Measurements from ENCODE around the gene FAM120AOS. TPM values are rescaled to one million over a fixed set of nuclear protein-coding genes. Genes with fewer than 3 reads are reported as not detected.

Gene FAM120AOS
- total and polyA plus RNA-seq, 2 experiments from 2014 or later: 56.0 to 62.4 TPM

DNA sequence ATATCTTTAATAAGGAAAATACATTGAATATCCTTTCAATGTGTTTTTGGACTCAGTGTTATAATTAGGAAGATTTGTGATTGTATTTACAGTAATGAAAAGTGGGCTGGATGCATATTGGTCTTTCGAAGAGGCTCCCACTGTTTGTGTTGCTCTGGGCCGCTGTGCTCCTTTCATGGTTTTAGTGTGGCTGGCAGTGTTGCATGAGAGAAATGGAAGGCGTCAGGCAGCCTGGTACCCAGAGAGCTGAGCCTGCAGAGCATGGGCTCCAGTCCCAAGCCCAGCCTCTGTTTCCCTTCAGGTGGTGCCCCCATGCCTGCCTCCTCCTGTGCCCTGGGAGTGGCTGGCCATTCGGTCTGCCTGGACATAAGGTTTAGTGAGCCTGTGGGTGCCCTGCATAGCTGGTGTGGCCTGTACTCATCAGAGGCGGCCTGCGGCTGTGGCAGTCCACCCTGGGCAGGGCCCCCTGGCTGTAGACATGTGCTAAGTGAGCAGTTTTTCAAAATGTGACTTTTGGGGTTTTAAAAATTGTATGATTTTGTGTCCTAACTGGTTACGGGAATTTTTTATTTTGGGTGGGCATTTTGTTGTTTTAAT lies 27.4 kb upstream of the FAM120AOS start:
- TF ChIP-seq EZH2 (IDR thresholded peaks at IDR 0.05; ENCODE audit: borderline replicate concordance) (no peak), EZH2phosphoT487 (IDR thresholded peaks at IDR 0.05; ENCODE audit: low read depth, severe bottlenecking, unreplicated experiment) (no peak)
- TF ChIP-seq, protein P1, sequence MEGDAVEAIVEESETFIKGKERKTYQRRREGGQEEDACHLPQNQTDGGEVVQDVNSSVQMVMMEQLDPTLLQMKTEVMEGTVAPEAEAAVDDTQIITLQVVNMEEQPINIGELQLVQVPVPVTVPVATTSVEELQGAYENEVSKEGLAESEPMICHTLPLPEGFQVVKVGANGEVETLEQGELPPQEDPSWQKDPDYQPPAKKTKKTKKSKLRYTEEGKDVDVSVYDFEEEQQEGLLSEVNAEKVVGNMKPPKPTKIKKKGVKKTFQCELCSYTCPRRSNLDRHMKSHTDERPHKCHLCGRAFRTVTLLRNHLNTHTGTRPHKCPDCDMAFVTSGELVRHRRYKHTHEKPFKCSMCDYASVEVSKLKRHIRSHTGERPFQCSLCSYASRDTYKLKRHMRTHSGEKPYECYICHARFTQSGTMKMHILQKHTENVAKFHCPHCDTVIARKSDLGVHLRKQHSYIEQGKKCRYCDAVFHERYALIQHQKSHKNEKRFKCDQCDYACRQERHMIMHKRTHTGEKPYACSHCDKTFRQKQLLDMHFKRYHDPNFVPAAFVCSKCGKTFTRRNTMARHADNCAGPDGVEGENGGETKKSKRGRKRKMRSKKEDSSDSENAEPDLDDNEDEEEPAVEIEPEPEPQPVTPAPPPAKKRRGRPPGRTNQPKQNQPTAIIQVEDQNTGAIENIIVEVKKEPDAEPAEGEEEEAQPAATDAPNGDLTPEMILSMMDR (IDR thresholded peaks at IDR 0.05; ENCODE audit: poor library complexity): no peak
- H4K20me1 ChIP-seq (ENCODE audit: insufficient read depth, poor library complexity, severe bottlenecking): peaks cover 17% of the 10 kb centered on the region
- WGBS (ENCODE audit: low lambda C conversion rate, missing lambda C conversion rate): 97% methylated on average over 7 of the region's 7 CpGs
- peaks cover 74% of the 10 kb centered on the region for H3K79me2 ChIP-seq
- H3K4me2 ChIP-seq: no peak overlapping the region
- no peaks in the 10 kb centered on the region for H3K27me3 ChIP-seq
- no peaks in the 10 kb centered on the region for H3K36me3 ChIP-seq (replicated peaks; ENCODE audit: insufficient read depth, low read depth)
- DNase-seq (ENCODE audit: low spot score): no peak
- H3K9me2 ChIP-seq (replicated peaks; ENCODE audit: insufficient read depth): no peaks in the 10 kb centered on the region
- no peaks in the 10 kb centered on the region for H3K4me1 ChIP-seq (ENCODE audit: insufficient read depth)
- H3K27ac ChIP-seq: no peak overlapping the region
- no peaks in the 10 kb centered on the region for H3K9me3 ChIP-seq (ENCODE audit: low read depth)
- H3K4me3 ChIP-seq: no peak overlapping the region
- H2AFZ ChIP-seq: no peak overlapping the region

DNA sequence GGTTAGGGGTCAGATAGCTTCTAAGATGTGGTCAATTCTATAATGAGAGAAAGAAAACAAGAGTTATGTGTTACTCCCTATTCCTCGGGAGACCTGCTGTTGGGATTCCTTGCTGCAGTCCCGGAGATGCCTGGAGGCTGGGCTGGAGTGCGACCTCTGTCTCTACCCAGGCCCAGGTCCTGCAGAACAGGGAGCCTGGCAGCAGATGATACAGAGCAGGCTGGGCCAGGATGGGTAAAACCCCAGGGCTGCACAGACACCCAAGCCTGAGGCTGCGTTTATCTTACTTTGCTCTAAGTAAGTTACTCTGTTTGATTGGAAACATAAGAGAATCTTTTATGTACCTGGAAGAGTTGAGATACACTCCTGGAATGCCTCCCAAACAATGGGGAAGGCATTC lies 26.9 kb upstream of the FAM120AOS start:
- WGBS (ENCODE audit: low lambda C conversion rate, missing lambda C conversion rate): 64% methylated on average over 4 of the region's 4 CpGs
- H4K20me1 ChIP-seq (ENCODE audit: insufficient read depth, poor library complexity, severe bottlenecking): peaks cover 21% of the 10 kb centered on the region
- H3K4me1 ChIP-seq (ENCODE audit: insufficient read depth): no peaks in the 10 kb centered on the region
- peaks cover 75% of the 10 kb centered on the region for H3K79me2 ChIP-seq
- no peaks in the 10 kb centered on the region for H3K36me3 ChIP-seq (replicated peaks; ENCODE audit: insufficient read depth, low read depth)
- no peaks in the 10 kb centered on the region for H3K9me3 ChIP-seq (ENCODE audit: low read depth)
- H2AFZ ChIP-seq: no peak overlapping the region
- no peak overlapping the region for H3K27ac ChIP-seq
- no peak overlapping the region for H3K4me3 ChIP-seq
- no peaks in the 10 kb centered on the region for H3K27me3 ChIP-seq
- no peak for DNase-seq (ENCODE audit: low spot score)
- H3K9me2 ChIP-seq (replicated peaks; ENCODE audit: insufficient read depth): no peaks in the 10 kb centered on the region
- H3K4me2 ChIP-seq: no peak overlapping the region
- TF ChIP-seq EZH2phosphoT487 (IDR thresholded peaks at IDR 0.05; ENCODE audit: low read depth, severe bottlenecking, unreplicated experiment): no peak

DNA sequence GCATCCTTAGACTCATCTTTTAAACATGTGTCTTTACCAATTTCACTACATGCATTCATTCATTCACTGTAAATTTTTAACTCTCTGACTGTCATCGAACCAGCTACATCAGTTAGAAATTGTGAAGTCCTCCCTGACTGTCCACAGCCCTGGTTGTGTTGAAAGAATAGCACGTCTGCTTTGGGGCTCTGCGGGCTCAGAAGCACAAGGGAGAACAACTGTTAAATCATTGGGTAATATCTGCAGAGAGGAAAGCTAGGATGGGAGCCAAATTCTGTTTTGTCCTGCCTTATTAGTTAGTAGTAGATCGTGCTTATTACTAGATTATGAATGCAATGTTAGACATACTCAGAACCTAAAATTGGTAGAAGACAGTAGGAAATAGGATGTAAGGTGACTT lies 26.3 kb upstream of the FAM120AOS start:
- H2AFZ ChIP-seq: no peak overlapping the region
- 94% methylated on average over 4 of the region's 4 CpGs for WGBS (ENCODE audit: low lambda C conversion rate, missing lambda C conversion rate)
- no peaks in the 10 kb centered on the region for H3K4me1 ChIP-seq (ENCODE audit: insufficient read depth)
- H3K36me3 ChIP-seq (replicated peaks; ENCODE audit: insufficient read depth, low read depth): no peaks in the 10 kb centered on the region
- no peaks in the 10 kb centered on the region for H3K9me3 ChIP-seq (ENCODE audit: low read depth)
- H3K4me3 ChIP-seq: no peak overlapping the region
- peaks cover 21% of the 10 kb centered on the region for H4K20me1 ChIP-seq (ENCODE audit: insufficient read depth, poor library complexity, severe bottlenecking)
- peaks cover 75% of the 10 kb centered on the region for H3K79me2 ChIP-seq
- no peaks in the 10 kb centered on the region for H3K9me2 ChIP-seq (replicated peaks; ENCODE audit: insufficient read depth)
- no peak overlapping the region for H3K4me2 ChIP-seq
- TF ChIP-seq EZH2 (IDR thresholded peaks at IDR 0.05; ENCODE audit: borderline replicate concordance): no peak
- TF ChIP-seq, protein P1 (IDR thresholded peaks at IDR 0.05; ENCODE audit: poor library complexity): no peak
- TF ChIP-seq EZH2phosphoT487 (IDR thresholded peaks at IDR 0.05; ENCODE audit: low read depth, severe bottlenecking, unreplicated experiment): no peak
- H3K27ac ChIP-seq: no peak overlapping the region
- no peak for DNase-seq (ENCODE audit: low spot score)
- no peaks in the 10 kb centered on the region for H3K27me3 ChIP-seq

DNA sequence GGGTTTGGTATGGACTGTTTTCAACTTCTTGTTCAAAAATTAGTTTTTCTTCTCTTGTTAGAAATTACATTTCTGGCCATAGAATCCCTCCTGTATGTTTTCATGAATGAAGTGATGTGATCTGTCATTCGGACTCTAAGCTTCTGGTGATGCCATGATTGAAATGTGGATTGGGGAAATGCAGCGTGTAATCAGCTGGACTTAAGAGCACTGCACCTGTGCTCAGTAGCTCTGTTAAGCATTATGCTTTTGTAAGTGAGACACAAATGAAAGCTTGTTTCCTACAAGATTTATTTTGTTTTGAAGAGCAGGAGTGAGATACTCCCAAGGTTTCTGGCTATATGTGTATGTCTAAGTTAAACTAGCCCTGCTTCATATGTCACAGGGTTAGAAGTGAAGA lies 24.0 kb upstream of the FAM120AOS start:
- no peaks in the 10 kb centered on the region for H3K4me1 ChIP-seq (ENCODE audit: insufficient read depth)
- WGBS (ENCODE audit: low lambda C conversion rate, missing lambda C conversion rate): 90% methylated on average over 2 of the region's 2 CpGs
- no peaks in the 10 kb centered on the region for H3K9me3 ChIP-seq (ENCODE audit: low read depth)
- H3K4me3 ChIP-seq: no peak overlapping the region
- H3K9me2 ChIP-seq (replicated peaks; ENCODE audit: insufficient read depth): no peaks in the 10 kb centered on the region
- TF ChIP-seq EZH2 (IDR thresholded peaks at IDR 0.05; ENCODE audit: borderline replicate concordance) (no peak), EZH2phosphoT487 (IDR thresholded peaks at IDR 0.05; ENCODE audit: low read depth, severe bottlenecking, unreplicated experiment) (no peak)
- TF ChIP-seq, protein P1 (IDR thresholded peaks at IDR 0.05; ENCODE audit: poor library complexity): no peak
- peaks cover 27% of the 10 kb centered on the region for H4K20me1 ChIP-seq (ENCODE audit: insufficient read depth, poor library complexity, severe bottlenecking)
- H3K27ac ChIP-seq: no peak overlapping the region
- DNase-seq (ENCODE audit: low spot score): no peak
- no peak overlapping the region for H3K4me2 ChIP-seq
- no peak overlapping the region for H2AFZ ChIP-seq
- no peaks in the 10 kb centered on the region for H3K36me3 ChIP-seq (replicated peaks; ENCODE audit: insufficient read depth, low read depth)
- no peaks in the 10 kb centered on the region for H3K27me3 ChIP-seq
- H3K79me2 ChIP-seq: peaks cover 82% of the 10 kb centered on the region
